Globus pallidus (tissue), 1 donor: ENCODE results near the gene PPP1R27.

ENCODE experiments used
- DNase-seq: peaks from one replicate; pipeline ENCODE4 v3.0.0-alpha.2; 2015; ENCODE audit warnings: low spot score

PPP1R27 gene

GRCh38 chr17:81804559-81805399 is 30.1 kb downstream of the PPP1R27 start:
- DNase-seq = no peak

- DNase-seq = no peak
Measured at GRCh38 chr17:81803728-81804558, 30.9 kb downstream of the PPP1R27 start, which contains the start of gene GCGR. GCGR (plus strand) TSS chr17:81804150; CDS start chr17:81809019, 4,869 bp downstream.

- DNase-seq = no peak
Measured at GRCh38 chr17:81802856-81803643, 31.8 kb downstream of the PPP1R27 start.

GRCh38 chr17:81802048-81802758 is 32.6 kb downstream of the PPP1R27 start:
- no peak for DNase-seq

GRCh38 chr17:81801327-81801726 is 33.5 kb downstream of the PPP1R27 start:
- no peak for DNase-seq

- no peak for DNase-seq
Measured at GRCh38 chr17:81794509-81794908, 40.3 kb downstream of the PPP1R27 start.

- no peak for DNase-seq
Measured at GRCh38 chr17:81794074-81794476, 40.8 kb downstream of the PPP1R27 start.

GRCh38 chr17:81792675-81793615 is 41.9 kb downstream of the PPP1R27 start:
- DNase-seq = no peak
